Measurements from ENCODE around the gene LRPPRC. TPM values are rescaled to one million over a fixed set of nuclear protein-coding genes. Genes with fewer than 3 reads are reported as not detected.
A peak's percentile ranks its signal among the peaks of the same experiment; 100 is the strongest.

The LRPPRC gene
- total and polyA plus RNA-seq, 2 experiments from 2014 or later, result 27.7 to 38.0 TPM

GRCh38 chr2:43980902-43981301, 14.9 kb downstream of the LRPPRC start:
- H4K20me1 ChIP-seq (ENCODE audit: insufficient read depth), result no peaks in the 10 kb centered on the region
- H3K4me1 ChIP-seq (ENCODE audit: insufficient read depth), result no peaks in the 10 kb centered on the region
- H3K9me2 ChIP-seq (ENCODE audit: insufficient read depth), result no peaks in the 10 kb centered on the region
- no peak overlapping the region for H3K9ac ChIP-seq
- no peak overlapping the region for H3K4me3 ChIP-seq
- H3K27ac ChIP-seq, result no peak overlapping the region
- no peak for DNase-seq
- H2AFZ ChIP-seq, result no peak overlapping the region
- no peak for TF ChIP-seq EZH2phosphoT487 (IDR thresholded peaks at IDR 0.05; ENCODE audit: insufficient read depth, low read depth)
- no peak for TF ChIP-seq EZH2 (IDR thresholded peaks at IDR 0.05; ENCODE audit: insufficient read depth, poor library complexity, severe bottlenecking)
- H3K36me3 ChIP-seq (ENCODE audit: low read depth), result peaks cover 48% of the 10 kb centered on the region
- H3K27me3 ChIP-seq (replicated peaks; ENCODE audit: insufficient read depth), result no peaks in the 10 kb centered on the region
- 92 to 97% methylated on average over 2 of the region's 2 CpGs for WGBS, 2 experiments (ENCODE audit: low coverage in 1 of 2, low lambda C conversion rate in 2 of 2, missing lambda C conversion rate in 2 of 2)
- H3K4me2 ChIP-seq (ENCODE audit: unreplicated experiment), result no peak overlapping the region
- in situ Hi-C loops (cut with MboI), result no loop called here
- no peaks in the 10 kb centered on the region for H3K9me3 ChIP-seq (ENCODE audit: low read depth)
- peaks cover 66% of the 10 kb centered on the region for H3K79me2 ChIP-seq (ENCODE audit: insufficient read depth)
- H3F3A ChIP-seq (ENCODE audit: insufficient read depth), result no peaks in the 10 kb centered on the region

- Histone ChIP-seq H4K20me1 (ENCODE audit: insufficient read depth) (no peaks in the 10 kb centered on the region), H3K4me3 (no peak overlapping the region), H3K4me2 (ENCODE audit: unreplicated experiment) (no peak overlapping the region), H3K9ac (no peak overlapping the region), H3K9me2 (ENCODE audit: insufficient read depth) (no peaks in the 10 kb centered on the region), H3F3A (ENCODE audit: insufficient read depth) (no peaks in the 10 kb centered on the region), H3K4me1 (ENCODE audit: insufficient read depth) (no peaks in the 10 kb centered on the region), H3K9me3 (ENCODE audit: low read depth) (no peaks in the 10 kb centered on the region), H3K79me2 (ENCODE audit: insufficient read depth) (peaks cover 35% of the 10 kb centered on the region), H2AFZ (no peak overlapping the region), H3K27ac (no peak overlapping the region), H3K27me3 (replicated peaks; ENCODE audit: insufficient read depth) (no peaks in the 10 kb centered on the region), H3K36me3 (ENCODE audit: low read depth) (peaks cover 79% of the 10 kb centered on the region)
- DNase-seq, result peak; percentile 7
- in situ Hi-C loops (cut with MboI), result no loop called here
- TF ChIP-seq EZH2phosphoT487 (IDR thresholded peaks at IDR 0.05; ENCODE audit: insufficient read depth, low read depth) (no peak), EZH2 (IDR thresholded peaks at IDR 0.05; ENCODE audit: insufficient read depth, poor library complexity, severe bottlenecking) (no peak)
These were observed 18.0 kb downstream of the LRPPRC start for GRCh38 chr2:43977677-43978375.

- Histone ChIP-seq H3K4me1 (ENCODE audit: insufficient read depth) (no peaks in the 10 kb centered on the region), H3K79me2 (ENCODE audit: insufficient read depth) (no peaks in the 10 kb centered on the region), H3K9me2 (ENCODE audit: insufficient read depth) (no peaks in the 10 kb centered on the region), H3K27me3 (replicated peaks; ENCODE audit: insufficient read depth) (no peaks in the 10 kb centered on the region), H4K20me1 (ENCODE audit: insufficient read depth) (no peaks in the 10 kb centered on the region), H3K27ac (no peak overlapping the region), H3K4me3 (no peak overlapping the region), H3F3A (ENCODE audit: insufficient read depth) (no peaks in the 10 kb centered on the region), H3K36me3 (ENCODE audit: low read depth) (peaks cover 71% of the 10 kb centered on the region), H3K4me2 (ENCODE audit: unreplicated experiment) (no peak overlapping the region), H3K9me3 (ENCODE audit: low read depth) (no peaks in the 10 kb centered on the region), H3K9ac (no peak overlapping the region), H2AFZ (no peak overlapping the region)
- TF ChIP-seq EZH2phosphoT487 (IDR thresholded peaks at IDR 0.05; ENCODE audit: insufficient read depth, low read depth) (no peak), EZH2 (IDR thresholded peaks at IDR 0.05; ENCODE audit: insufficient read depth, poor library complexity, severe bottlenecking) (no peak)
- in situ Hi-C loops (cut with MboI), result no loop called here
- no peak for DNase-seq
These were observed 34.9 kb downstream of the LRPPRC start for GRCh38 chr2:43960921-43961320.

GRCh38 chr2:43958397-43959275, 37.2 kb downstream of the LRPPRC start:
- Histone ChIP-seq H3K9me2 (ENCODE audit: insufficient read depth) (no peaks in the 10 kb centered on the region), H2AFZ (no peak overlapping the region), H3K4me3 (no peak overlapping the region), H4K20me1 (ENCODE audit: insufficient read depth) (no peaks in the 10 kb centered on the region), H3K9me3 (ENCODE audit: low read depth) (no peaks in the 10 kb centered on the region), H3K9ac (no peak overlapping the region), H3K27me3 (replicated peaks; ENCODE audit: insufficient read depth) (no peaks in the 10 kb centered on the region), H3F3A (ENCODE audit: insufficient read depth) (no peaks in the 10 kb centered on the region), H3K4me1 (ENCODE audit: insufficient read depth) (no peaks in the 10 kb centered on the region), H3K36me3 (ENCODE audit: low read depth) (peaks cover 81% of the 10 kb centered on the region), H3K27ac (no peak overlapping the region), H3K4me2 (ENCODE audit: unreplicated experiment) (no peak overlapping the region), H3K79me2 (ENCODE audit: insufficient read depth) (no peaks in the 10 kb centered on the region)
- 87 to 88% methylated on average over 5 of the region's 5 CpGs for WGBS, 2 experiments (ENCODE audit: low coverage in 1 of 2, low lambda C conversion rate in 2 of 2, missing lambda C conversion rate in 2 of 2)
- TF ChIP-seq EZH2 (IDR thresholded peaks at IDR 0.05; ENCODE audit: insufficient read depth, poor library complexity, severe bottlenecking) (no peak), EZH2phosphoT487 (IDR thresholded peaks at IDR 0.05; ENCODE audit: insufficient read depth, low read depth) (no peak)
- in situ Hi-C loops (cut with MboI), result no loop called here
- DNase-seq, result no peak
